H1 (cell line): ENCODE results near the gene VPS11.

Experiments used
- BRCA1 ChIP-seq: IDR thresholded peaks from 2 replicates; pipeline ENCODE4 v1.6.1; 2012; ENCODE audit warnings: low read depth, low read length, improper control_type of control experiment
- CEBPB ChIP-seq: IDR thresholded peaks from 2 replicates; pipeline ENCODE4 v1.6.1; 2012; ENCODE audit warnings: low read depth, low read length
- CHD1 ChIP-seq: IDR thresholded peaks from 2 replicates; pipeline ENCODE4 v1.6.1; 2012; ENCODE audit warnings: low read depth, low read length, improper control_type of control experiment
- CHD2 ChIP-seq: IDR thresholded peaks from 2 replicates; pipeline ENCODE4 v1.6.1; 2012; ENCODE audit warnings: low read length, improper control_type of control experiment
- CTCF ChIP-seq, 3 experiments: IDR thresholded peaks; 1 replicate in 2 of 3; 2 replicates in 1 of 3; pipeline versions ENCODE4 v1.5.1 to v1.6.1; 2011; ENCODE audit warnings: low read length in 3 of 3, mild to moderate bottlenecking in 3 of 3, inconsistent platforms in 2 of 3, low read depth in 1 of 3, moderate library complexity in 1 of 3; ENCODE audit not compliant: insufficient read depth in 1 of 3; ENCODE audit errors: control extremely low read depth in 1 of 3
- MAX ChIP-seq: IDR thresholded peaks from 2 replicates; pipeline ENCODE4 v1.6.1; 2012; ENCODE audit warnings: inconsistent platforms
- NRF1 ChIP-seq: IDR thresholded peaks from 2 replicates; pipeline ENCODE4 v1.6.1; 2011; ENCODE audit warnings: mild to moderate bottlenecking, low read depth, low read length, improper control_type of control experiment
- POU5F1 ChIP-seq: IDR thresholded peaks from 2 replicates; pipeline ENCODE4 v1.6.1; 2011; ENCODE audit warnings: low read depth, mild to moderate bottlenecking, low read length, moderate library complexity
- SRF ChIP-seq: IDR thresholded peaks from 2 replicates; pipeline ENCODE4 v1.6.1; 2011; ENCODE audit warnings: mild to moderate bottlenecking, low read depth, low read length, moderate library complexity
- TAF1 ChIP-seq: IDR thresholded peaks from 2 replicates; pipeline ENCODE4 v1.6.1; 2011; ENCODE audit warnings: mild to moderate bottlenecking, low read depth, low read length
- TEAD4 ChIP-seq: IDR thresholded peaks from 2 replicates; pipeline ENCODE4 v1.6.1; 2012; ENCODE audit warnings: low read depth, low read length, inconsistent platforms, mixed read lengths

- TF ChIP-seq CHD1 (no peak), CTCF (IDR thresholded peaks at IDR 0.05; ENCODE audit: control extremely low read depth in 1 of 3, insufficient read depth in 1 of 3, low read depth in 1 of 3, low read length in 3 of 3) (no peak), POU5F1 (no peak), CEBPB (no peak), BRCA1 (no peak), SRF (no peak), MAX (no peak), CHD2 (no peak), TEAD4 (no peak), TAF1 (no peak), NRF1 (no peak)
Observed at GRCh38 chr11:119107538-119108145, 40.0 kb downstream of the VPS11 start.
